ENCODE results near the gene GDI2. TPM values are rescaled to one million over a fixed set of nuclear protein-coding genes. Genes with fewer than 3 reads are reported as not detected.

Gene GDI2
- total RNA-seq, 6 experiments from 2014 or later: 116 to 228 (median 128) TPM

GRCh38 chr10:5805260-5805659 lies 8.0 kb downstream of the GDI2 start:
- no peaks in the 10 kb centered on the region for H3K9me3 ChIP-seq
- 63% methylated on average over 1 of the region's 2 CpGs for WGBS (ENCODE audit: insufficient coverage, low coverage, low lambda C conversion rate, missing lambda C conversion rate)
- peaks cover 0 to 5% (median 0%) of the 10 kb centered on the region in 4 donors for H3K36me3 ChIP-seq
- peaks cover 0 to 45% (median 10%) of the 10 kb centered on the region in 4 donors for H3K4me1 ChIP-seq
- H3K27me3 ChIP-seq: no peaks in the 10 kb centered on the region
- no peak overlapping the region for H3K27ac ChIP-seq
- no peak overlapping the region for H3K4me3 ChIP-seq
- ATAC-seq (no peak), DNase-seq (no peak)
- intact Hi-C loops (cut with DNase I): no loop called here
- TF ChIP-seq CTCF (IDR thresholded peaks at IDR 0.05) (no peak), POLR2A (IDR thresholded peaks at IDR 0.05) (no peak)

GRCh38 chr10:5804386-5804785 lies 8.8 kb downstream of the GDI2 start:
- Histone ChIP-seq H3K9me3 (no peaks in the 10 kb centered on the region), H3K27ac (no peak overlapping the region), H3K27me3 (no peaks in the 10 kb centered on the region), H3K36me3 (peaks cover 0 to 14% (median under 1%) of the 10 kb centered on the region in 4 donors), H3K4me1 (peaks cover 0 to 36% (median 9%) of the 10 kb centered on the region in 4 donors), H3K4me3 (no peak overlapping the region)
- no peak for TF ChIP-seq CTCF (IDR thresholded peaks at IDR 0.05)
- no peak for TF ChIP-seq POLR2A (IDR thresholded peaks at IDR 0.05)
- intact Hi-C loops (cut with DNase I): no loop called here
- DNase-seq (no peak), ATAC-seq (peak in 1 of 4 donors; percentile 48)
- 50% methylated on average over 4 of the region's 4 CpGs for WGBS (ENCODE audit: insufficient coverage, low coverage, low lambda C conversion rate, missing lambda C conversion rate)

- Histone ChIP-seq H3K36me3 (peaks cover 3 to 46% (median 10%) of the 10 kb centered on the region in 4 donors), H3K4me3 (no peak overlapping the region), H3K4me1 (peaks cover 0 to 9% (median 2%) of the 10 kb centered on the region in 4 donors), H3K27ac (no peak overlapping the region), H3K27me3 (no peaks in the 10 kb centered on the region), H3K9me3 (no peaks in the 10 kb centered on the region)
- intact Hi-C loops (cut with DNase I): no loop called here
- DNase-seq: no peak
- no peak for ATAC-seq
- TF ChIP-seq CTCF (IDR thresholded peaks at IDR 0.05) (no peak), POLR2A (IDR thresholded peaks at IDR 0.05) (no peak)
- WGBS (ENCODE audit: insufficient coverage, low coverage, low lambda C conversion rate, missing lambda C conversion rate): 97% methylated on average over 3 of the region's 3 CpGs
Observed at GRCh38 chr10:5800782-5801181, 12.5 kb downstream of the GDI2 start.

GRCh38 chr10:5794236-5794635 lies 19.0 kb downstream of the GDI2 start:
- intact Hi-C loops (cut with DNase I): no loop called here
- DNase-seq (no peak), ATAC-seq (no peak)
- H3K27ac ChIP-seq: no peak overlapping the region
- TF ChIP-seq POLR2A (IDR thresholded peaks at IDR 0.05): no peak
- TF ChIP-seq CTCF (IDR thresholded peaks at IDR 0.05): no peak
- 74% methylated on average over 3 of the region's 3 CpGs for WGBS (ENCODE audit: insufficient coverage, low coverage, low lambda C conversion rate, missing lambda C conversion rate)
- no peak overlapping the region for H3K4me3 ChIP-seq
- H3K36me3 ChIP-seq: peaks cover 10 to 95% (median 47%) of the 10 kb centered on the region in 4 donors
- no peaks in the 10 kb centered on the region for H3K9me3 ChIP-seq
- H3K4me1 ChIP-seq: peaks cover 0 to 2% (median 0%) of the 10 kb centered on the region in 4 donors
- no peaks in the 10 kb centered on the region for H3K27me3 ChIP-seq

- ATAC-seq (no peak), DNase-seq (no peak)
- peaks cover 0 to 6% (median 0%) of the 10 kb centered on the region in 4 donors for H3K4me1 ChIP-seq
- 39% methylated on average over 2 of the region's 2 CpGs for WGBS (ENCODE audit: insufficient coverage, low coverage, low lambda C conversion rate, missing lambda C conversion rate)
- H3K9me3 ChIP-seq: no peaks in the 10 kb centered on the region
- H3K27me3 ChIP-seq: no peaks in the 10 kb centered on the region
- no peak overlapping the region for H3K27ac ChIP-seq
- TF ChIP-seq POLR2A (IDR thresholded peaks at IDR 0.05) (no peak), CTCF (IDR thresholded peaks at IDR 0.05) (no peak)
- H3K4me3 ChIP-seq: no peak overlapping the region
- H3K36me3 ChIP-seq: peaks cover 0 to 91% (median 42%) of the 10 kb centered on the region in 4 donors
- intact Hi-C loops (cut with DNase I): no loop called here
Observed at GRCh38 chr10:5789626-5790025, 23.6 kb downstream of the GDI2 start.

Measured in right lobe of liver (tissue), 6 donors.